Erythroblast (primary cell): ENCODE results near the gene ACRBP.

Experiments used
- DNase-seq, 2 experiments: peaks; one replicate each; lab custom pipeline; 2025; lab: John Stamatoyannopoulos, UW
- GATA1 ChIP-seq: IDR thresholded peaks from 2 replicates; pipeline ENCODE4 v1.6.1; 2011; ENCODE audit warnings: low read depth, mild to moderate bottlenecking, control low read depth, low read length, moderate library complexity
- POLR2A ChIP-seq: IDR thresholded peaks from 2 replicates; pipeline ENCODE4 v1.6.1; 2011; ENCODE audit warnings: mild to moderate bottlenecking, low read length

Gene ACRBP

GRCh38 chr12:6647083-6647604 is at the start of gene ACRBP:
ACRBP (minus strand) TSS chr12:6647432; CDS start chr12:6647366, 66 bp downstream.
- DNase-seq, result peak; percentile 79 to 81
- TF ChIP-seq POLR2A (peak; percentile 60), GATA1 (no peak)

- TF ChIP-seq GATA1, result no peak
- no peak for TF ChIP-seq POLR2A
- no peak for DNase-seq
These were observed 48.2 kb upstream of the ACRBP start for GRCh38 chr12:6695313-6696045.

GRCh38 chr12:6694701-6695100 is 47.5 kb upstream of the ACRBP start:
- TF ChIP-seq POLR2A (no peak), GATA1 (no peak)
- DNase-seq, result no peak

- TF ChIP-seq GATA1 (no peak), POLR2A (no peak)
- DNase-seq, result no peak
These were observed 46.7 kb upstream of the ACRBP start for GRCh38 chr12:6693832-6694355.

- no peak for TF ChIP-seq GATA1
- TF ChIP-seq POLR2A, result no peak
- DNase-seq, result no peak
These were observed 45.7 kb upstream of the ACRBP start for GRCh38 chr12:6692888-6693287.

- no peak for DNase-seq
- TF ChIP-seq GATA1, result no peak
- no peak for TF ChIP-seq POLR2A
These were observed 44.2 kb upstream of the ACRBP start for GRCh38 chr12:6691473-6691872.

GRCh38 chr12:6688999-6689882 is 42.0 kb upstream of the ACRBP start, which contains the start of gene ZNF384:
ZNF384 (minus strand) TSS chr12:6689375; CDS start chr12:6679520, 9,855 bp downstream.
- TF ChIP-seq POLR2A, result peak; percentile 92
- TF ChIP-seq GATA1, result no peak
- peak; percentile 98 to 99 for DNase-seq

GRCh38 chr12:6688543-6688998 is 41.3 kb upstream of the ACRBP start:
- TF ChIP-seq GATA1 (no peak), POLR2A (no peak)
- DNase-seq, result peak; percentile 69 to 72

GRCh38 chr12:6685814-6686213 is 38.6 kb upstream of the ACRBP start:
- no peak for TF ChIP-seq GATA1
- no peak for TF ChIP-seq POLR2A
- DNase-seq, result no peak

GRCh38 chr12:6684609-6685008 is 37.4 kb upstream of the ACRBP start:
- TF ChIP-seq POLR2A, result no peak
- TF ChIP-seq GATA1, result no peak
- DNase-seq, result peak; percentile 71 to 74

GRCh38 chr12:6676962-6677361 is 29.7 kb upstream of the ACRBP start:
- TF ChIP-seq GATA1, result no peak
- no peak for TF ChIP-seq POLR2A
- no peak for DNase-seq

- TF ChIP-seq GATA1 (no peak), POLR2A (no peak)
- DNase-seq, result no peak
These were observed 24.9 kb upstream of the ACRBP start for GRCh38 chr12:6672143-6672542.

- no peak for TF ChIP-seq GATA1
- no peak for TF ChIP-seq POLR2A
- no peak for DNase-seq
These were observed 20.5 kb upstream of the ACRBP start for GRCh38 chr12:6667559-6668210.
